H1 (cell line): ENCODE measurements around the gene GLIPR2. TPM values are rescaled to one million over a fixed set of nuclear protein-coding genes. Genes with fewer than 3 reads are reported as not detected.

Source experiments
- CTCF ChIA-PET: fragments of 300-600 bp; sonication (Branson Sonifier 250); formaldehyde crosslinking; loops from one replicate; lab custom pipeline; 2021; ENCODE audit not compliant: partially characterized antibody; lab: Charles Lee
- POLR2A ChIA-PET: fragments of 300-600 bp; sonication (Branson Sonifier 250); formaldehyde crosslinking; loops from one replicate; lab custom pipeline; 2021; ENCODE audit warnings: inconsistent platforms; ENCODE audit not compliant: partially characterized antibody; lab: Charles Lee
- DNase-seq, 2 experiments: peaks; one replicate each; pipeline versions ENCODE4 v3.0.0 to v3.0.0-alpha.2; 2010 to 2022; ENCODE audit warnings: low spot score in 2 of 2, low read depth in 1 of 2, mixed read lengths in 1 of 2
- FAIRE-seq: peaks from 2 replicates; lab custom pipeline; 2011; peaks lifted over from hg19 to GRCh38; lab: Jason Lieb, UNC
- H2AFZ ChIP-seq: 2 replicates; pipeline ENCODE4 v1.8.1; 2012; ENCODE audit warnings: low read length, inconsistent platforms
- H2AK5ac ChIP-seq: 2 replicates; pipeline ENCODE4 v1.6.1; 2013; ENCODE audit warnings: low read depth, low read length
- H2BK120ac ChIP-seq: replicated peaks from 2 replicates; pipeline ENCODE3; 2013; ENCODE audit warnings: low read depth, low read length, inconsistent platforms
- H2BK12ac ChIP-seq: 2 replicates; pipeline ENCODE4 v1.6.1; 2013; ENCODE audit warnings: low read depth, low read length
- H2BK15ac ChIP-seq: 2 replicates; pipeline ENCODE4 v1.6.1; 2013; ENCODE audit warnings: low read length
- H2BK20ac ChIP-seq: 2 replicates; pipeline ENCODE4 v1.6.1; 2013; ENCODE audit warnings: low read length
- H2BK5ac ChIP-seq: 2 replicates; pipeline ENCODE4 v1.6.1; 2013; ENCODE audit warnings: low read depth, low read length
- H3K14ac ChIP-seq: 2 replicates; pipeline ENCODE4 v1.6.1; 2013; ENCODE audit warnings: inconsistent platforms; ENCODE audit not compliant: insufficient read length
- H3K18ac ChIP-seq: 2 replicates; pipeline ENCODE4 v1.6.1; 2013; ENCODE audit warnings: low read length; ENCODE audit errors: extremely low read depth
- H3K23ac ChIP-seq: 2 replicates; pipeline ENCODE4 v1.6.1; 2013; ENCODE audit warnings: inconsistent platforms; ENCODE audit not compliant: insufficient read length
- H3K23me2 ChIP-seq: 2 replicates; pipeline ENCODE4 v1.6.1; 2013; ENCODE audit warnings: low read depth, low read length
- H3K27ac ChIP-seq: 2 replicates; pipeline ENCODE4 v1.6.1; 2011; ENCODE audit warnings: low read depth, low read length, inconsistent platforms
- H3K27me3 ChIP-seq, 4 experiments: replicated peaks in 1 of 4; 1 replicate in 1 of 4; 2 replicates in 3 of 4; pipeline versions ENCODE4 v1.6.1 to v1.8.1; 2011 to 2013; ENCODE audit warnings: low read length in 3 of 4, mild to moderate bottlenecking in 3 of 4, inconsistent platforms in 2 of 4, mixed read lengths in 2 of 4, moderate library complexity in 1 of 4; ENCODE audit not compliant: control insufficient read depth in 3 of 4, insufficient read depth in 3 of 4; ENCODE audit errors: extremely low read depth in 1 of 4
- H3K36me3 ChIP-seq, 4 experiments: 2 replicates each; pipeline versions ENCODE4 v1.6.1 to v1.8.1; 2011 to 2013; ENCODE audit warnings: mild to moderate bottlenecking in 4 of 4, low read length in 3 of 4, moderate library complexity in 2 of 4, control low read depth in 1 of 4, inconsistent platforms in 1 of 4; ENCODE audit not compliant: insufficient read depth in 4 of 4, control insufficient read depth in 2 of 4
- H3K4ac ChIP-seq: replicated peaks from 2 replicates; pipeline ENCODE3; 2013; ENCODE audit warnings: low read length, low read depth, mixed read lengths, inconsistent platforms; ENCODE audit not compliant: insufficient read length
- H3K4me1 ChIP-seq, 4 experiments: replicated peaks in 1 of 4; 1 replicate in 1 of 4; 2 replicates in 3 of 4; pipeline versions ENCODE4 v1.6.1 to v1.8.1; 2011 to 2013; ENCODE audit warnings: low read length in 3 of 4, inconsistent platforms in 2 of 4, mixed read lengths in 1 of 4; ENCODE audit not compliant: insufficient read depth in 4 of 4, control insufficient read depth in 3 of 4
- H3K4me2 ChIP-seq, 2 experiments: 2 replicates each; pipeline versions ENCODE4 v1.6.1 to v1.8.1; 2011 to 2013; ENCODE audit warnings: low read depth in 2 of 2, low read length in 2 of 2, control low read depth in 1 of 2, inconsistent platforms in 1 of 2, mild to moderate bottlenecking in 1 of 2; ENCODE audit not compliant: insufficient read depth in 1 of 2
- H3K4me3 ChIP-seq, 4 experiments: fragments of 200-600, 300-600 bp in 1 of 4; sonication (generic), shearing (Covaris generic), sonication (Bioruptor Twin) in 1 of 4; 2 replicates each; pipeline versions ENCODE4 v1.5.1 to v1.8.1; 2011 to 2016; ENCODE audit warnings: low read length in 4 of 4, low read depth in 3 of 4, control low read depth in 2 of 4, inconsistent platforms in 2 of 4, mild to moderate bottlenecking in 2 of 4, mixed read lengths in 1 of 4, moderate library complexity in 1 of 4; ENCODE audit not compliant: insufficient read depth in 2 of 4; ENCODE audit errors: extremely low read depth in 1 of 4
- H3K56ac ChIP-seq: replicated peaks from 2 replicates; pipeline ENCODE3; 2013; ENCODE audit warnings: low read depth, mild to moderate bottlenecking, mixed read lengths, low read length, inconsistent platforms; ENCODE audit not compliant: insufficient read length
- H3K79me1 ChIP-seq: 2 replicates; pipeline ENCODE4 v1.6.1; 2013; ENCODE audit warnings: low read depth, low read length, control low read depth
- H3K79me2 ChIP-seq, 2 experiments: 2 replicates each; pipeline versions ENCODE4 v1.6.1 to v1.8.1; 2012 to 2013; ENCODE audit warnings: low read length in 2 of 2, mild to moderate bottlenecking in 2 of 2, inconsistent platforms in 1 of 2; ENCODE audit not compliant: insufficient read depth in 2 of 2, control insufficient read depth in 1 of 2
- H3K9ac ChIP-seq, 4 experiments: replicated peaks in 1 of 4; 1 replicate in 1 of 4; 2 replicates in 3 of 4; pipeline versions ENCODE4 v1.6.1 to v1.8.1; 2011 to 2013; ENCODE audit warnings: low read depth in 3 of 4, low read length in 3 of 4, control low read depth in 2 of 4, mild to moderate bottlenecking in 2 of 4, moderate library complexity in 2 of 4, inconsistent platforms in 1 of 4; ENCODE audit errors: extremely low read depth in 1 of 4
- H3K9me3 ChIP-seq, 2 experiments: 2 replicates each; pipeline versions ENCODE4 v1.6.1 to v1.8.1; 2012 to 2013; ENCODE audit warnings: mild to moderate bottlenecking in 2 of 2, moderate library complexity in 2 of 2, control low read depth in 1 of 2, inconsistent platforms in 1 of 2, low read depth in 1 of 2, low read length in 1 of 2, mixed read lengths in 1 of 2; ENCODE audit not compliant: insufficient read depth in 2 of 2
- H4K20me1 ChIP-seq, 2 experiments: replicated peaks in 1 of 2; 2 replicates each; pipeline versions ENCODE3 to v1.8.1; 2011 to 2013; ENCODE audit warnings: inconsistent platforms in 2 of 2, low read length in 2 of 2, mild to moderate bottlenecking in 1 of 2; ENCODE audit not compliant: insufficient read depth in 2 of 2, control insufficient read depth in 1 of 2
- H4K5ac ChIP-seq: 2 replicates; pipeline ENCODE4 v1.6.1; 2013; ENCODE audit warnings: low read length, low read depth, mixed read lengths, inconsistent platforms; ENCODE audit not compliant: insufficient read length
- H4K8ac ChIP-seq: 2 replicates; pipeline ENCODE4 v1.8.0; 2013; ENCODE audit warnings: mild to moderate bottlenecking, moderate library complexity, low read length, inconsistent platforms; ENCODE audit not compliant: insufficient read depth; ENCODE audit errors: extremely low read depth
- H4K91ac ChIP-seq: replicated peaks from 2 replicates; pipeline ENCODE3; 2013; ENCODE audit warnings: low read length, mixed read lengths, inconsistent platforms; ENCODE audit not compliant: insufficient read length
- BRCA1 ChIP-seq: IDR thresholded peaks from 2 replicates; pipeline ENCODE4 v1.6.1; 2012; ENCODE audit warnings: low read depth, low read length, improper control_type of control experiment
- CEBPB ChIP-seq: IDR thresholded peaks from 2 replicates; pipeline ENCODE4 v1.6.1; 2012; ENCODE audit warnings: low read depth, low read length
- CREB1 ChIP-seq: IDR thresholded peaks from 2 replicates; pipeline ENCODE4 v1.6.1; 2012; ENCODE audit warnings: inconsistent platforms
- GTF2F1 ChIP-seq: IDR thresholded peaks from 2 replicates; pipeline ENCODE4 v1.6.1; 2012; ENCODE audit warnings: low read depth, low read length, improper control_type of control experiment, borderline replicate concordance
- HDAC2 ChIP-seq, 2 experiments: fragments of 300-600 bp in 1 of 2; sonication (generic) in 1 of 2; IDR thresholded peaks; 2 replicates each; pipeline ENCODE4 v1.6.1; 2011 to 2012; ENCODE audit warnings: low read depth in 2 of 2, low read length in 2 of 2, mild to moderate bottlenecking in 2 of 2, moderate library complexity in 2 of 2, borderline replicate concordance in 1 of 2, inconsistent platforms in 1 of 2
- JUND ChIP-seq: IDR thresholded peaks from 2 replicates; pipeline ENCODE4 v1.6.1; 2011; ENCODE audit warnings: mild to moderate bottlenecking, improper control_type of control experiment, low read length
- MAFK ChIP-seq: IDR thresholded peaks from 2 replicates; pipeline ENCODE4 v1.6.1; 2012; ENCODE audit warnings: low read depth, mild to moderate bottlenecking, improper control_type of control experiment, low read length
- RNF2 ChIP-seq: fragments of 200-900, 300-1000 bp; sonication (generic); IDR thresholded peaks from 2 replicates; pipeline ENCODE4 v1.7.1; 2016; ENCODE audit warnings: borderline replicate concordance, low read depth, mild to moderate bottlenecking, antibody characterized with exemption, low read length; ENCODE audit not compliant: poor library complexity, severe bottlenecking; ENCODE audit errors: missing control alignments
- RXRA ChIP-seq: IDR thresholded peaks from 2 replicates; pipeline ENCODE4 v1.6.1; 2011; ENCODE audit warnings: low read depth, mild to moderate bottlenecking, low read length, moderate library complexity; ENCODE audit not compliant: insufficient read depth
- SAP30 ChIP-seq: fragments of 300-600 bp; sonication (generic); IDR thresholded peaks from 2 replicates; pipeline ENCODE4 v1.7.1; 2012; ENCODE audit warnings: low read length, moderate library complexity, mild to moderate bottlenecking, inconsistent platforms; ENCODE audit not compliant: insufficient read depth, insufficient replicate concordance
- SIX5 ChIP-seq: IDR thresholded peaks from 2 replicates; pipeline ENCODE4 v1.6.1; 2011; ENCODE audit warnings: mild to moderate bottlenecking, low read depth, low read length
- SP4 ChIP-seq: IDR thresholded peaks from 2 replicates; pipeline ENCODE4 v1.6.1; 2012; ENCODE audit warnings: low read length, inconsistent platforms
- ZNF274 ChIP-seq: IDR thresholded peaks from 2 replicates; pipeline ENCODE4 v1.7.0; 2012; ENCODE audit warnings: low read length, borderline replicate concordance; ENCODE audit errors: extremely low read depth
- WGBS, 2 experiments: shearing (Covaris generic) in 1 of 2; methylation state at CpG; one replicate each; pipeline versions ENCODE4 v1.1.6 to v1.1.7; 2013 to 2015; ENCODE audit warnings: low lambda C conversion rate in 2 of 2, mixed read lengths in 2 of 2, inconsistent platforms in 1 of 2, low coverage in 1 of 2, missing lambda C conversion rate in 1 of 2; ENCODE audit not compliant: insufficient replicate concordance in 2 of 2, insufficient coverage in 1 of 2, insufficient read length in 1 of 2; ENCODE audit errors: extremely low coverage in 1 of 2, missing lambda C conversion rate in 1 of 2; 5-methylcytosine and 5-hydroxymethylcytosine counted together
- polyA plus RNA-seq, 7 experiments: library from polyadenylated mRNA; depleted of rRNA in 3 of 7; stranded (reverse) in 5 of 7; unstranded in 2 of 7; fragments of >200 nt in 5 of 7; fragments of 200-250 nt in 2 of 7; gene quantifications; 1 replicate in 5 of 7; 2 replicates in 1 of 7; 4 replicates in 1 of 7; pipeline versions ENCODE4 v1.2.1 to v1.2.3, GENCODE V29; 2011 to 2013; ENCODE audit warnings: missing spikeins in 2 of 7, mixed read lengths in 2 of 7
- total RNA-seq: library from RNA; stranded (reverse); fragmentation: NEBNext Ultra II Directional; extraction: Animal tissue kit (Norgen Biotek cat#: 25700); gene quantifications from 2 replicates; pipeline ENCODE4 v1.2.1, GENCODE V29; 2021
- TF ChIP-seq, protein P1 (sequence below): IDR thresholded peaks from 2 replicates; pipeline ENCODE4 v1.6.1; 2011; ENCODE audit warnings: low read length, improper control_type of control experiment

Gene GLIPR2
- total and polyA plus RNA-seq, 2 of the 8 experiments (the other 6 are each of a cell fraction or from before 2014, with no cell fraction given), result 7.9 to 12.0 TPM

DNA sequence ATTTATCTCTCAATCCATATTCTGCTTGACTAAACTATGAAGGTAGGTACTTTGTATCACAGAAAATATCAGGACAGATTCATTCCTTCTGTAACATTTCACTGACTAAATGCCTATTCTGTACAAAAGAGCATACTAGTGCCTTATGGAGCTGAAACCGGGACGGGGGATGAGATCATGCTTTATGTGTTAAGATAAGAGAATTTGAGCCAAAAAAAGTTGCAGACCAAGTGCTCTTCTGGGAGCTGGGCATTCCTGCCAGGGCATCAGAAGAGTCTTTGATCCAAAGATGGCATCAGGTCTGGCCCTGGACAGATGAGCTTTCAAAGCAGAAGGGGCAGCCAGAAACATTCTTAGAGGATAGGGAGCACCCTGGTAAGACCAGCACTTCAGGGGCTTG lies 27.5 kb upstream of the GLIPR2 start:
- Histone ChIP-seq H2AFZ (no peak overlapping the region), H3K23ac (no peak overlapping the region), H2BK5ac (no peak overlapping the region), H3K18ac (no peak overlapping the region), H2BK120ac (no peak overlapping the region), H3K36me3 (no peaks in the 10 kb centered on the region; a peak in 1 of 8 replicates)
- 88% methylated on average over 2 of the region's 2 CpGs; no CpG with 5 or more reads in 1 of the 2 experiments for WGBS, 2 experiments
- CTCF ChIA-PET, result interaction anchor here (1.1 to 5.5 kb wide), 5 partner anchors 8 to 102 kb away, joined by 3 to 29 read pairs (median 6); partner anchors contain the start of gene CCIN
- no peak for FAIRE-seq
- TF ChIP-seq BRCA1 (no peak), RNF2 (no peak), MAFK (no peak), SAP30 (no peak), CREB1 (no peak), SIX5 (no peak), ZNF274 (no peak), GTF2F1 (no peak), CEBPB (no peak), SP4 (no peak), HDAC2 (IDR thresholded peaks at IDR 0.05; ENCODE audit: borderline replicate concordance in 1 of 2, low read depth in 2 of 2, low read length in 2 of 2) (no peak), RXRA (no peak), JUND (no peak)
- TF ChIP-seq, protein P1, sequence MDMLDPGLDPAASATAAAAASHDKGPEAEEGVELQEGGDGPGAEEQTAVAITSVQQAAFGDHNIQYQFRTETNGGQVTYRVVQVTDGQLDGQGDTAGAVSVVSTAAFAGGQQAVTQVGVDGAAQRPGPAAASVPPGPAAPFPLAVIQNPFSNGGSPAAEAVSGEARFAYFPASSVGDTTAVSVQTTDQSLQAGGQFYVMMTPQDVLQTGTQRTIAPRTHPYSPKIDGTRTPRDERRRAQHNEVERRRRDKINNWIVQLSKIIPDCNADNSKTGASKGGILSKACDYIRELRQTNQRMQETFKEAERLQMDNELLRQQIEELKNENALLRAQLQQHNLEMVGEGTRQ, result no peak
- TF ChIP-seq, all 59 proteins: peak for 0
- Histone ChIP-seq H2BK12ac (no peak overlapping the region), H4K20me1 (no peaks in the 10 kb centered on the region), H3K27ac (no peak overlapping the region), H3K79me2 (no peaks in the 10 kb centered on the region), H3K4me2 (no peak overlapping the region), H4K91ac (no peak overlapping the region), H3K56ac (no peak overlapping the region), H2BK15ac (no peak overlapping the region), H3K4me3 (no peak overlapping the region), H3K4ac (no peak overlapping the region), H4K5ac (no peak overlapping the region), H3K14ac (no peak overlapping the region), H4K8ac (no peak overlapping the region), H3K9ac (no peak overlapping the region), H2AK5ac (no peak overlapping the region), H3K9me3 (no peaks in the 10 kb centered on the region), H3K23me2 (no peaks in the 10 kb centered on the region), H2BK20ac (no peak overlapping the region), H3K4me1 (no peaks in the 10 kb centered on the region), H3K27me3 (no peaks in the 10 kb centered on the region), H3K79me1 (no peaks in the 10 kb centered on the region)
- POLR2A ChIA-PET, result no interaction called here
- no peak for DNase-seq
